ENCODE data around the gene DCAF12. TPM values are rescaled to one million over a fixed set of nuclear protein-coding genes. Genes with fewer than 3 reads are reported as not detected.

The DCAF12 gene
- total RNA-seq, 1 donor from 2014 or later: 26.5 TPM

DNA sequence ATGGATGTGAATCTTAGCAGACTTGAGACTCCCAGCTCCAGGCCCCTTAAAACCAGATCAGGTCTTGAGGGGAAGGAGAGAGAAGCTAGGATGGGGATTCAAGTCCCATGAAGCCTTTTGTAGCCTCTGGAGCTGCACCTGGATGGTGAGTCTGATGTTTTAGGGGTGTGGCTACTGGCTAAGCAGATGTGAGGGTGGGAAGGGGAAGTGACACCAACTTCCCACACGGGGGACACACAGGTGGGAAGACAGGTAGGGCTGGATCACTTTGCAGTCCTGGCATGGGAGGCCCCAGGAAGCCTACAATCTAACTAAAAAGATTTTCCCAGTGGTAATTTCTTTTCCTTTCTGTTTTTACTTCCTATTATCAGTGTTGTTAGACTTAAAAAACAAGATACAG, 39.1 kb downstream of the DCAF12 start:
- peaks cover 48% of the 10 kb centered on the region for H3K4me1 Mint-ChIP-seq (ENCODE audit: low read depth)
- DNase-seq (ENCODE audit: low spot score): peak; percentile 8
- TF ChIP-seq CTCF (IDR thresholded peaks at IDR 0.05): no peak
- H3K27ac Mint-ChIP-seq (ENCODE audit: unreplicated experiment): no peak overlapping the region
- H3K36me3 Mint-ChIP-seq (ENCODE audit: low read depth): peaks cover 27% of the 10 kb centered on the region
- H3K9me3 Mint-ChIP-seq (ENCODE audit: low read depth): no peaks in the 10 kb centered on the region
- H3K4me3 Mint-ChIP-seq (ENCODE audit: unreplicated experiment): no peak overlapping the region
- no peaks in the 10 kb centered on the region for H3K27me3 Mint-ChIP-seq (ENCODE audit: low read depth)

GRCh38 chr9:34086864-34087263, 39.6 kb downstream of the DCAF12 start:
- Mint-ChIP-seq H3K27ac (ENCODE audit: unreplicated experiment) (peak overlapping the region; percentile 8), H3K9me3 (ENCODE audit: low read depth) (no peaks in the 10 kb centered on the region), H3K27me3 (ENCODE audit: low read depth) (no peaks in the 10 kb centered on the region), H3K4me3 (ENCODE audit: unreplicated experiment) (no peak overlapping the region), H3K36me3 (ENCODE audit: low read depth) (peaks cover 25% of the 10 kb centered on the region), H3K4me1 (ENCODE audit: low read depth) (peaks cover 45% of the 10 kb centered on the region)
- peak; percentile 12 for DNase-seq (ENCODE audit: low spot score)
- TF ChIP-seq CTCF (IDR thresholded peaks at IDR 0.05): no peak

GRCh38 chr9:34085581-34086500, 40.7 kb downstream of the DCAF12 start:
- H3K4me3 Mint-ChIP-seq (ENCODE audit: unreplicated experiment): no peak overlapping the region
- DNase-seq (ENCODE audit: low spot score): peak; percentile 22
- no peaks in the 10 kb centered on the region for H3K9me3 Mint-ChIP-seq (ENCODE audit: low read depth)
- peaks cover 43% of the 10 kb centered on the region for H3K4me1 Mint-ChIP-seq (ENCODE audit: low read depth)
- no peak for TF ChIP-seq CTCF (IDR thresholded peaks at IDR 0.05)
- no peaks in the 10 kb centered on the region for H3K27me3 Mint-ChIP-seq (ENCODE audit: low read depth)
- peak overlapping the region; percentile 42 for H3K27ac Mint-ChIP-seq (ENCODE audit: unreplicated experiment)
- peaks cover 23% of the 10 kb centered on the region for H3K36me3 Mint-ChIP-seq (ENCODE audit: low read depth)

- TF ChIP-seq CTCF (IDR thresholded peaks at IDR 0.05): no peak
- H3K9me3 Mint-ChIP-seq (ENCODE audit: low read depth): no peaks in the 10 kb centered on the region
- no peaks in the 10 kb centered on the region for H3K27me3 Mint-ChIP-seq (ENCODE audit: low read depth)
- H3K4me3 Mint-ChIP-seq (ENCODE audit: unreplicated experiment): no peak overlapping the region
- peaks cover 39% of the 10 kb centered on the region for H3K4me1 Mint-ChIP-seq (ENCODE audit: low read depth)
- peak; percentile 4 for DNase-seq (ENCODE audit: low spot score)
- H3K36me3 Mint-ChIP-seq (ENCODE audit: low read depth): peaks cover 22% of the 10 kb centered on the region
- H3K27ac Mint-ChIP-seq (ENCODE audit: unreplicated experiment): peak overlapping the region; percentile 82
Measured at GRCh38 chr9:34084562-34084961, 41.9 kb downstream of the DCAF12 start.

GRCh38 chr9:34079181-34079580, 47.3 kb downstream of the DCAF12 start:
- peaks cover 7% of the 10 kb centered on the region for H3K4me1 Mint-ChIP-seq (ENCODE audit: low read depth)
- H3K4me3 Mint-ChIP-seq (ENCODE audit: unreplicated experiment): no peak overlapping the region
- peak; percentile 1 for DNase-seq (ENCODE audit: low spot score)
- no peak for TF ChIP-seq CTCF (IDR thresholded peaks at IDR 0.05)
- H3K9me3 Mint-ChIP-seq (ENCODE audit: low read depth): no peaks in the 10 kb centered on the region
- H3K27me3 Mint-ChIP-seq (ENCODE audit: low read depth): no peaks in the 10 kb centered on the region
- no peaks in the 10 kb centered on the region for H3K36me3 Mint-ChIP-seq (ENCODE audit: low read depth)
- H3K27ac Mint-ChIP-seq (ENCODE audit: unreplicated experiment): no peak overlapping the region
